ENCODE results near the gene TIMM9.

TIMM9 gene

GRCh38 chr14:58427281-58428117, at the start of gene TIMM9, which contains the start of gene KIAA0586:
TIMM9 (minus strand) TSS chr14:58427531; CDS start chr14:58411945, 15,586 bp downstream.
KIAA0586 (plus strand) TSS chr14:58427719; CDS start chr14:58428265, 546 bp downstream.
- Histone ChIP-seq H3K9me3 (ENCODE audit: insufficient read depth, low read length) (no peaks in the 10 kb centered on the region), H3K4me3 (ENCODE audit: insufficient read length, low read depth) (peak within 1 kb of the TSS; percentile 62), H3K9ac (ENCODE audit: insufficient read length, low read depth) (peak within 1 kb of the TSS; percentile 79), H3K36me3 (ENCODE audit: insufficient read depth, insufficient read length, low read length) (peaks cover 37% of the 10 kb centered on the region), H3K27me3 (ENCODE audit: insufficient read depth, insufficient read length) (no peaks in the 10 kb centered on the region), H3K4me1 (ENCODE audit: insufficient read depth, insufficient read length) (no peaks in the 10 kb centered on the region)
- no peak for TF ChIP-seq SUZ12 (IDR thresholded peaks at IDR 0.05; ENCODE audit: extremely low read depth, insufficient read depth, insufficient read length)
- DNase-seq (ENCODE audit: low read depth, low spot score): peak; percentile 92

- no peak for TF ChIP-seq ZNF274 (IDR thresholded peaks at IDR 0.05; ENCODE audit: low read depth, low read length)
- TF ChIP-seq YY1 (IDR thresholded peaks at IDR 0.05; ENCODE audit: insufficient read depth, insufficient read length): no peak
- TF ChIP-seq SUZ12 (IDR thresholded peaks at IDR 0.05; ENCODE audit: extremely low read depth, insufficient read depth, insufficient read length): no peak
- DNase-seq (ENCODE audit: low read depth, low spot score): no peak
- H3K36me3 ChIP-seq (ENCODE audit: insufficient read depth, insufficient read length, low read length): peaks cover 13% of the 10 kb centered on the region
- no peak overlapping the region for H3K4me3 ChIP-seq (ENCODE audit: insufficient read length, low read depth)
- H3K27me3 ChIP-seq (ENCODE audit: insufficient read depth, insufficient read length): no peaks in the 10 kb centered on the region
- no peaks in the 10 kb centered on the region for H3K9me3 ChIP-seq (ENCODE audit: insufficient read depth, low read length)
- no peaks in the 10 kb centered on the region for H3K4me1 ChIP-seq (ENCODE audit: insufficient read depth, insufficient read length)
- no peak overlapping the region for H3K9ac ChIP-seq (ENCODE audit: insufficient read length, low read depth)
Observed at GRCh38 chr14:58476320-58476719, 49.0 kb upstream of the TIMM9 start.

- H3K9ac ChIP-seq (ENCODE audit: insufficient read length, low read depth): no peak overlapping the region
- H3K27me3 ChIP-seq (ENCODE audit: insufficient read depth, insufficient read length): no peaks in the 10 kb centered on the region
- H3K36me3 ChIP-seq (ENCODE audit: insufficient read depth, insufficient read length, low read length): peaks cover 24% of the 10 kb centered on the region
- H3K4me1 ChIP-seq (ENCODE audit: insufficient read depth, insufficient read length): no peaks in the 10 kb centered on the region
- no peak overlapping the region for H3K4me3 ChIP-seq (ENCODE audit: insufficient read length, low read depth)
- DNase-seq (ENCODE audit: low read depth, low spot score): no peak
- TF ChIP-seq YY1 (IDR thresholded peaks at IDR 0.05; ENCODE audit: insufficient read depth, insufficient read length) (no peak), ZNF274 (IDR thresholded peaks at IDR 0.05; ENCODE audit: low read depth, low read length) (no peak), SUZ12 (IDR thresholded peaks at IDR 0.05; ENCODE audit: extremely low read depth, insufficient read depth, insufficient read length) (no peak)
- H3K9me3 ChIP-seq (ENCODE audit: insufficient read depth, low read length): no peaks in the 10 kb centered on the region
Observed at GRCh38 chr14:58469309-58469708, 42.0 kb upstream of the TIMM9 start.

GRCh38 chr14:58467575-58467974, 40.2 kb upstream of the TIMM9 start:
- H3K9me3 ChIP-seq (ENCODE audit: insufficient read depth, low read length): no peaks in the 10 kb centered on the region
- no peak for DNase-seq (ENCODE audit: low read depth, low spot score)
- peaks cover 24% of the 10 kb centered on the region for H3K36me3 ChIP-seq (ENCODE audit: insufficient read depth, insufficient read length, low read length)
- TF ChIP-seq ZNF274 (IDR thresholded peaks at IDR 0.05; ENCODE audit: low read depth, low read length) (no peak), SUZ12 (IDR thresholded peaks at IDR 0.05; ENCODE audit: extremely low read depth, insufficient read depth, insufficient read length) (no peak), YY1 (IDR thresholded peaks at IDR 0.05; ENCODE audit: insufficient read depth, insufficient read length) (no peak)
- no peaks in the 10 kb centered on the region for H3K27me3 ChIP-seq (ENCODE audit: insufficient read depth, insufficient read length)
- no peak overlapping the region for H3K4me3 ChIP-seq (ENCODE audit: insufficient read length, low read depth)
- H3K4me1 ChIP-seq (ENCODE audit: insufficient read depth, insufficient read length): no peaks in the 10 kb centered on the region
- H3K9ac ChIP-seq (ENCODE audit: insufficient read length, low read depth): no peak overlapping the region

GRCh38 chr14:58466459-58466858, 39.1 kb upstream of the TIMM9 start:
- no peaks in the 10 kb centered on the region for H3K27me3 ChIP-seq (ENCODE audit: insufficient read depth, insufficient read length)
- H3K4me1 ChIP-seq (ENCODE audit: insufficient read depth, insufficient read length): no peaks in the 10 kb centered on the region
- H3K9me3 ChIP-seq (ENCODE audit: insufficient read depth, low read length): no peaks in the 10 kb centered on the region
- no peak overlapping the region for H3K4me3 ChIP-seq (ENCODE audit: insufficient read length, low read depth)
- no peak overlapping the region for H3K9ac ChIP-seq (ENCODE audit: insufficient read length, low read depth)
- TF ChIP-seq SUZ12 (IDR thresholded peaks at IDR 0.05; ENCODE audit: extremely low read depth, insufficient read depth, insufficient read length): no peak
- no peak for TF ChIP-seq YY1 (IDR thresholded peaks at IDR 0.05; ENCODE audit: insufficient read depth, insufficient read length)
- no peak for TF ChIP-seq ZNF274 (IDR thresholded peaks at IDR 0.05; ENCODE audit: low read depth, low read length)
- H3K36me3 ChIP-seq (ENCODE audit: insufficient read depth, insufficient read length, low read length): peaks cover 24% of the 10 kb centered on the region
- DNase-seq (ENCODE audit: low read depth, low spot score): no peak

GRCh38 chr14:58465421-58465820, 38.1 kb upstream of the TIMM9 start:
- H3K27me3 ChIP-seq (ENCODE audit: insufficient read depth, insufficient read length): no peaks in the 10 kb centered on the region
- no peak for DNase-seq (ENCODE audit: low read depth, low spot score)
- H3K4me1 ChIP-seq (ENCODE audit: insufficient read depth, insufficient read length): no peaks in the 10 kb centered on the region
- no peaks in the 10 kb centered on the region for H3K9me3 ChIP-seq (ENCODE audit: insufficient read depth, low read length)
- no peak overlapping the region for H3K4me3 ChIP-seq (ENCODE audit: insufficient read length, low read depth)
- H3K36me3 ChIP-seq (ENCODE audit: insufficient read depth, insufficient read length, low read length): peaks cover 27% of the 10 kb centered on the region
- TF ChIP-seq YY1 (IDR thresholded peaks at IDR 0.05; ENCODE audit: insufficient read depth, insufficient read length) (no peak), ZNF274 (IDR thresholded peaks at IDR 0.05; ENCODE audit: low read depth, low read length) (no peak), SUZ12 (IDR thresholded peaks at IDR 0.05; ENCODE audit: extremely low read depth, insufficient read depth, insufficient read length) (no peak)
- no peak overlapping the region for H3K9ac ChIP-seq (ENCODE audit: insufficient read length, low read depth)

- no peaks in the 10 kb centered on the region for H3K27me3 ChIP-seq (ENCODE audit: insufficient read depth, insufficient read length)
- no peak for DNase-seq (ENCODE audit: low read depth, low spot score)
- no peaks in the 10 kb centered on the region for H3K4me1 ChIP-seq (ENCODE audit: insufficient read depth, insufficient read length)
- H3K36me3 ChIP-seq (ENCODE audit: insufficient read depth, insufficient read length, low read length): peaks cover 30% of the 10 kb centered on the region
- no peak overlapping the region for H3K4me3 ChIP-seq (ENCODE audit: insufficient read length, low read depth)
- H3K9ac ChIP-seq (ENCODE audit: insufficient read length, low read depth): no peak overlapping the region
- no peaks in the 10 kb centered on the region for H3K9me3 ChIP-seq (ENCODE audit: insufficient read depth, low read length)
- TF ChIP-seq SUZ12 (IDR thresholded peaks at IDR 0.05; ENCODE audit: extremely low read depth, insufficient read depth, insufficient read length) (no peak), ZNF274 (IDR thresholded peaks at IDR 0.05; ENCODE audit: low read depth, low read length) (no peak), YY1 (IDR thresholded peaks at IDR 0.05; ENCODE audit: insufficient read depth, insufficient read length) (no peak)
Observed at GRCh38 chr14:58464652-58465051, 37.3 kb upstream of the TIMM9 start.
